H1 (cell line): ENCODE data around the gene NPPA. TPM values are rescaled to one million over a fixed set of nuclear protein-coding genes. Genes with fewer than 3 reads are reported as not detected.

Source experiments
- GABPA ChIP-seq: IDR thresholded peaks from 2 replicates; pipeline ENCODE4 v1.6.1; 2011; ENCODE audit warnings: mild to moderate bottlenecking, low read length, moderate library complexity, borderline replicate concordance; ENCODE audit not compliant: insufficient read depth
- MAFK ChIP-seq: IDR thresholded peaks from 2 replicates; pipeline ENCODE4 v1.6.1; 2012; ENCODE audit warnings: low read depth, mild to moderate bottlenecking, improper control_type of control experiment, low read length
- RAD21 ChIP-seq, 2 experiments: IDR thresholded peaks in 1 of 2; conservative IDR thresholded peaks in 1 of 2; 2 replicates each; pipeline ENCODE4 v1.6.1; 2011; ENCODE audit warnings: low read depth in 2 of 2, low read length in 2 of 2, improper control_type of control experiment in 1 of 2, inconsistent platforms in 1 of 2, mild to moderate bottlenecking in 1 of 2, moderate library complexity in 1 of 2
- TAF7 ChIP-seq: optimal IDR thresholded peaks from 2 replicates; pipeline ENCODE3; 2011; ENCODE audit warnings: low read depth, mild to moderate bottlenecking, inconsistent platforms, low read length, moderate library complexity, borderline replicate concordance
- TCF12 ChIP-seq: IDR thresholded peaks from 2 replicates; pipeline ENCODE4 v1.6.1; 2011; ENCODE audit warnings: low read depth, mild to moderate bottlenecking, low read length
- polyA plus RNA-seq, 7 experiments: library from polyadenylated mRNA; depleted of rRNA in 3 of 7; stranded (reverse) in 5 of 7; unstranded in 2 of 7; fragments of >200 nt in 5 of 7; fragments of 200-250 nt in 2 of 7; gene quantifications; 1 replicate in 5 of 7; 2 replicates in 1 of 7; 4 replicates in 1 of 7; pipeline versions ENCODE4 v1.2.1 to v1.2.3, GENCODE V29; 2011 to 2013; ENCODE audit warnings: missing spikeins in 2 of 7, mixed read lengths in 2 of 7
- total RNA-seq: library from RNA; stranded (reverse); fragmentation: NEBNext Ultra II Directional; extraction: Animal tissue kit (Norgen Biotek cat#: 25700); gene quantifications from 2 replicates; pipeline ENCODE4 v1.2.1, GENCODE V29; 2021

The NPPA gene
- total and polyA plus RNA-seq, 2 of the 8 experiments (the other 6 are each of a cell fraction or from before 2014, with no cell fraction given) = not detected

DNA sequence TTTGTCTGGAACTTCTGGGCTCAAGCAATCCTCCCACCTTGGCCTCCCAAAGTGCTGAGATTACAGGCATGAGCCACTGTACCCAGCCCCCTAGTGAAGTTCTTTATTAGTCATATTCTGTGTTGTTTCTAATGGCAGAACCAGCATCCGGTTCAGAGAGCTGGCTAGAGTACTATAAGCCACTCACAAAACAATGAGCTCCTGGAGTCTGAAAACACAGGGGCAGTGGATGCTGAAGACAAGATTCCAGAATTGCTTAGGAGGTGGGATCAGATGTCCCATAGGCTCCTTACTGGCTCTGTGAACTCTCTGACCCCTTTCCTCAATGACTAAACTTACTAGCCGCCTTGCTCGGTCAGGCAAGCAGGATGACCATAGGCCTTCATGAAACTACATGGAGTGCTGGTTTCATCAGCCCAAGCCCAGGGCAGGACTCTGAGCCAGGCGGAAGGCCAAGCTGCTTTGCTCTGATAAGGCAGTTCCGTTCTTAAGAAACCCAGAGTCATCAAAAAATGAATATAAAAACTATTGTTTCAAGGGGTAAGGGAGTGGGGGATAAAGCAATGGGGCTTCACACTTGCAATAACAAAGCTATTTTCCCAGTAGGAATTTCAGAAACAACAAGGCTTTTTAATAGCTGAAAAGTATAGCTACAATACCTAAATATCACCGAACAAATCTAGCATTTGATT lies 49.9 kb downstream of the NPPA start (continued):
- TF ChIP-seq TAF7 = no peak
- no peak for TF ChIP-seq RAD21 (IDR thresholded peaks at IDR 0.05 in 1 of 2, conservative IDR thresholded peaks at IDR 0.05 in 1 of 2; ENCODE audit: low read depth in 2 of 2, low read length in 2 of 2)
- TF ChIP-seq TCF12 = no peak
- TF ChIP-seq MAFK = no peak
- no peak for TF ChIP-seq GABPA
